Neuron (in vitro differentiated cells): ENCODE results near the gene CNGA3.

Source experiments
- H2AFZ ChIP-seq: one replicate; pipeline ENCODE4 v1.6.1; 2013; ENCODE audit warnings: low read depth, mild to moderate bottlenecking, inconsistent platforms, low read length, moderate library complexity
- H3K27me3 ChIP-seq: one replicate; pipeline ENCODE4 v1.6.1; 2013; ENCODE audit warnings: low read length; ENCODE audit not compliant: insufficient read depth
- H3K36me3 ChIP-seq: one replicate; pipeline ENCODE4 v1.6.1; 2013; ENCODE audit warnings: low read length; ENCODE audit not compliant: insufficient read depth
- H3K4me1 ChIP-seq: one replicate; pipeline ENCODE4 v1.6.1; 2013; ENCODE audit warnings: low read length; ENCODE audit not compliant: insufficient read depth
- H3K4me3 ChIP-seq: 2 replicates; pipeline ENCODE4 v1.5.1; 2013; ENCODE audit warnings: mild to moderate bottlenecking, low read length, moderate library complexity
- H3K9me3 ChIP-seq: one replicate; pipeline ENCODE4 v1.6.1; 2013; ENCODE audit warnings: low read length

Gene CNGA3

GRCh38 chr2:98446850-98447249 is 100.6 kb downstream of the CNGA3 start:
- Histone ChIP-seq H3K27me3 (peaks cover 6% of the 10 kb centered on the region), H3K4me3 (no peak overlapping the region)

More at GRCh38 chr2:98446850-98447249, 100.6 kb downstream of the CNGA3 start:
- no peaks in the 10 kb centered on the region for H3K9me3 ChIP-seq
- H2AFZ ChIP-seq = no peak overlapping the region
- H3K4me1 ChIP-seq = peaks cover 21% of the 10 kb centered on the region
- no peaks in the 10 kb centered on the region for H3K36me3 ChIP-seq
